Central memory CD4-positive, alpha-beta T cell (primary cell): ENCODE results near the gene MRPL52.
"Not testable (repeated sequence)": the region's sequence is repeated elsewhere in the genome, so short reads cannot be mapped to it uniquely, and the experiment has no call there.

ENCODE experiments used
- DNase-seq: peaks from one replicate; pipeline ENCODE4 v3.0.0; 2022

The MRPL52 gene

DNA sequence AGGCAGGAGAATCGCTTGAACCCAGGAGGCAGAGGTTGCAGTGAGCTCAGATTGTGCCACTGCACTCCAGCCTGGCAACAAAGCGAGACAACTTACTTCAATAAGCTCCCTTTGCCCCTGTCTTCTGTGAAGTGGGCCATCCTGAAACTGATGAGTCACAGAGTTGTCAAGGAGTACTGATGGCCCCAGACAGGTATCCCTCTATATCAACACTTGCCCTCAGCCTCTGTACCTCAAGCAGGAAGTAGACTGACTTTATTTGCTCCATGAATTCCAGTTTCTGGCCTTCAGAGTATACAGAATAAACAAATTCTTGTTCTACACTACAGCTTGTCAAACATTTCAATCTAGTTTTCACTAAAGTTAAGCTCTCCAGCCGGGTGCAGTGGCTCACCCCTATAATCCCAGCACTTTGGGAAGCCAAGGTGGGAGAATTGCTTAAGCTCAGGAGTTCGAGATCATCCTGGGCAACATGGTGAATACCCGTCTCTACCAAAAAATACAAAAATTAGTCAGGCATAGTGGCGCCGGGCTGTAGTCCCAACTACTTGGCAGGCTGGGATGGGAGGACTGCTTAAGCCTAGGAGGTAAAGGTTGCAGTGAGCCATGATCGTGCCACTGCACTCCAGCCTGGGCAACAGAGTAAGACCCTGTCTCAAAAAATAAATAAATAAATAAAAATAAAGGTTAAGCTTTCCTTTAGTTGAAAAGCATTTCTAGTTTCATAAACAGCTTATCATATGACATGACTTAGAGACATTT is 25.5 kb downstream of the MRPL52 start:
- DNase-seq = no peak

DNA sequence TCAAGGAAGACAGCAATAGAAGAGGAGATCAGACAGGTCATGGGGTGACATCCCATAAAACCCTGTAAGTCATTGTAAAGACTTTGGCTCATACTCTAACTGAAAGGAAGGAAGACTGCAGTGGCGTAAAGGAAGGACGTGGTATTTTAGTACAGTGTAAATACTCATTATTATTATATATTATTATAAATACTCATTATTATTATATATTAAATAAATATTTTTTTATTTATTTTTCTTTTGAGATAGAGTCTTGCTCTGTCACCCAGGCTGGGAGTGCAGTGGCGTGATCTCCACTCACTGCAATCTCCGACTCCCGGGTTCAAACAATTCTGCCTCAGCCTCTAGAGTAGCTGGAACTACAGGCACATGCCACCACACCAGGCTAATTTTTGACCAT is 26.7 kb downstream of the MRPL52 start:
- no peak for DNase-seq

DNA sequence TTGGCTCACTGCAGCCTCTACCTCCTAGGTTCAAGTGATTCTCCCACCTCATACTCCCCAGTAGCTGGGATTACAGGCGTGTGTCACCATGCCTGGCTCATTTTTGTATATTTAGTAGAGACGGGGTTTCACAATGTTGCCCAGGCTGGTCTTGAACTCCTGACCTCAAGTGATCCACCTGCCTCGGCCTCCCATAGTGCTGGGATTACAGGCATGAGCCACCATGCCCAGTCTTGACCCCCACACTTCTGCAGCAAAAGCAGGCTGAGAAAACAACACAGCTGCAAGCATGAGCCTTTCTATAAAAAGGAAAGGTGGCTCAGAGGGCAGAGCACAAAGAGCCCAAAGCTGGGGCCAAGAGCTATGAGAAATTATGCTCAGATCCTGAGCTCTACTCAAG is 30.7 kb downstream of the MRPL52 start:
- DNase-seq = not testable (repeated sequence)

DNA sequence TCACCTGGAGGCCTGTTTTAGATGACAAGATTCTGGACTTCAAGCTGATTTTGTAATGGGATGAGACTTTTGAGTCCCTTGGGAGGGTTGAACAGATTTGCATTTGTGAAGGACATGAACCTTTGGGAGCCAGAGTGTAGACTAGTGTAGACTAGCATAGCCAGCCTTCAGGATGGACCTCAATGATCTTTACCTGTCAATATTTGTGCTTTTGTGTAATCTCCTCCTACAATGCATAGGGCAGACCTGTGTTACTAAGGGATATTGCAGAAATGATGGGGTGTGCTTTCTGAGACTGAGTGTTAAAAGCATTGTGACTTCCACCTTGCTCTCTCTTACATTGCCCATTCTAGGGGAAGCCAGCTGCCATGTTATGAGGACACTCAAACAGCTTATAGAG is 32.0 kb downstream of the MRPL52 start:
- DNase-seq = no peak

DNA sequence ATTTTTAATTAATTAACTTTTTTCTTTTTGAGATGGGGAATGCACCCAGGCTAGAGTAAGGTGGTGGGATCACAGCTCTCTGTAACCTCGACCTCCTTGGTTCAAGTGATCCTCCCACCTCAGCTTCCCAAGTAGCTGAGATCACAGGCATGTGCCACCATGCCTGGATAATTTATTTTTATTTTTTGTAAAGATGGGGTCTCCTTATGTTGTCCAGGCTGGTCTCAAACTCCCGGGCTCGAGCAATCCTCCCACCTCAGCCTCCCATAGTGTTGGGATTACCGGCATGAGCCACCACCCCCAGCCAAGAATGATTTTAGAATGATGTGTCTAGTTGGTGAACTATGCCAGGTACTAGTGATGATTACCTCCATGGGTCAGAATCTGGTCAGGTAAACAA is 35.3 kb downstream of the MRPL52 start:
- no peak for DNase-seq

DNA sequence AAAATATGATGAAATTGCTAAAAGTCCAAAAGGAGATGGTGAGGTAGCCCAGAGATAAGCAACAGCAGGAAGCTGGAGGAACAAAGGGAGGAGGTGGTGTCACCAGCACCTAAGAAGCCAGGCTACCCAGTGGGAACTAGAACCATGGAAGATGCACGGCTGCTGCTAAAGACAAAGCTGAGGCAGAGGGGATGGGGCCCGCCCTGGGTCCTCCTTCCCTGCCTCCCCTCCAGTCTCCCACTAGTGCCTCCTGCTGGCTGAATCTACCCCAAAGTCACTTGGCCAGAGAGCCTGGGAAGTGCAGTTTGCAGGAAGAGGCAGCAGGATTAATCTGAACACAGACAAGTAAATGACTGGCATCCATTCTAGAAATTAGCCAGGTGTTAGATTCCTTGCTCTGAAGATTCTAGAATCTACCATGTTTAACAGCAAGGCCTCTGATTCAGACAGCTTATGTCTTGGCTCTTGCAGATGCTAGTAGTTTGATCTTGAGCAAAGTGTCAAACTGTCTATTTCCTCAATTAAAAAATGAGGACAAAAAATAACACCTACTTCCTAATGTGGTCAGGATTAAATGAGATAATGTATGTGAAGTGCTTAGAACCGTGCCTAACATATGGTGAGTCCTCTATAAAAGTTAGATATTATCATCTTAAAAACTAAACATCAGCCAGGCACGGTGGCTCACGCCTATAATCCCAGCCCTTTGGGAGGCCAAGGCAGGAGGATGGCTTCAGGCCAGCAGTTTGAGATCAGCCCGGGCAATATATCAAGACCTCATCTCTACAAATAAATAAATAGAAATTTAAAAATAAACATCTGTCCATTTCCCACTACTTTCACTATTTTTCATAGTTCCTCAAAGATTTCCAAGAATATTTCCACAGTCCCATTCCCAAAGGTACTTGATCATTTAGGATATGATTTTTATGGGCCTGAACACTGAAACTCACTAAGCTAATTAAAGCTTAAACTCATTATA is 36.0 kb downstream of the MRPL52 start:
- DNase-seq = no peak

DNA sequence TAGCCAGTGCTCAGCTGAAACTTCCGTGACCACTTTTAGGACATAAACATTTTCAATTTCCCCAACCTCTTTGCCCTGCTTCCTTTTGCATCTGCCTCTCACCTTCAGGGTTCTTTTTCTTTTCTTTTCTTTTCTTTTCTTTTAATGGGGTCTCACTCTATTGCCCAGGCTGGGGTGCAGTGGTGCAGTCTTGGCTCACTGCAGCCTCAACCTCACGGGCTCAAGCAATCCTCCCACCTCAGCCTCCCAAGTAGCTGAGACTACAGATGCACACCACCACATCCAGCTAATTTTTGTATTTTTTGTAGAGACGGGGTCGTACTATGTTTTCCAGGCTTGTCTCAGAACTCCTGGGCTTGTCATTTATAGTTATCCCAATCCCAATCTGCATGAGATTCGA is 37.2 kb downstream of the MRPL52 start:
- no peak for DNase-seq

DNA sequence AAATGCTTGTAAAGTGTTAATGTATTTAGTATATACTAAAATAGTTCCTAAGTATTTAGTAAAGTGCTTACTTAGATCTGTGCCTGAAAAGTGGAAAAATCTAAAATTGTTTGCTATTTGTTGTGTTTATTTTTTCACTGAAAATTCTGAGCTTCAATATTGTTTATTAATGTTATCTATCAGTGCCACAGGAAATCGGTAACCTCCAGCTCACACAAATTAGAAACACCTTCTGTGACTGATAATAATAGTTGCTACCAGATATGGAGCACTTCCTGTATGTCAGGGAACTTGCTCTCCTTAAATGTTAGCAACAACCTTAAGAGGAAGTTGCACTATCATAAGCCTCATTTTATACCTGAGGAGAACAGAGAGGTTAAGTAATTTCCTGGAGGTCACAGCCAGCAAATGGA is 41.1 kb downstream of the MRPL52 start:
- no peak for DNase-seq

DNA sequence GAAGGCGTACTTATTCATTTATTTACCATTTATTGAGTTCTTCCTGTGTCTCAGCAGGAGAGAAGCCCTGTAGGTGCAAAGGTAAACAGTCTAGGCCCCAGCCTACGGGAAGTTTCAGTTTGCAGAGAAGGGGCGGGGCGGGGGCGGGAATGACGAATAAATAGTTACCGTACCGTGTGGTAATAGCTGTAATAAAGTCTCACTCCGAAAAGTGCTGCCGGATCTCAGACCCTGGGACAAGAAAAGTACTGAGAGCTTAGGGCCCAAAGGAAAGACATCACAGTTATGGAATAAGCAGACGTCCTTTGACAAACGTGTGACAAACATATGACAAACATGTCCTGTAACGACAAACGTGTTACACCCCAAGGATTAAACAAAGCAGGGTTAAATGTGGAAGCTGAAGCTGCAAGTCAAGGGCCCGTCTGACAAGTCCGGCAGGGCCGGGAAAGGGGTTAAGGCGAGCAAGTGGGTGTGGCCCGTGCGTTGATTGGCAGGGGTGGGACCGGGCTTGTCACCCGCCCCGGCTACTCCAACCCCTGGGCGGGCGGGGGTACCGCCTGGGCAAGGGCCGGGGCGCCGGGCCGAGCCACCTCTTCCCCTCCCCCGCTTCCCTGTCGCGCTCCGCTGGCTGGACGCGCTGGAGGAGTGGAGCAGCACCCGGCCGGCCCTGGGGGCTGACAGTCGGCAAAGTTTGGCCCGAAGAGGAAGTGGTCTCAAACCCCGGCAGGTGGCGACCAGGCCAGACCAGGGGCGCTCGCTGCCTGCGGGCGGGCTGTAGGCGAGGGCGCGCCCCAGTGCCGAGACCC is 41.7 kb downstream of the MRPL52 start, which contains the start of gene LRP10:
TSS of gene LRP10 (plus strand) at position 517 of the 809 bp plus-strand sequence. CDS start 564 bp downstream, outside the sequence.
- DNase-seq = peak; percentile 76

DNA sequence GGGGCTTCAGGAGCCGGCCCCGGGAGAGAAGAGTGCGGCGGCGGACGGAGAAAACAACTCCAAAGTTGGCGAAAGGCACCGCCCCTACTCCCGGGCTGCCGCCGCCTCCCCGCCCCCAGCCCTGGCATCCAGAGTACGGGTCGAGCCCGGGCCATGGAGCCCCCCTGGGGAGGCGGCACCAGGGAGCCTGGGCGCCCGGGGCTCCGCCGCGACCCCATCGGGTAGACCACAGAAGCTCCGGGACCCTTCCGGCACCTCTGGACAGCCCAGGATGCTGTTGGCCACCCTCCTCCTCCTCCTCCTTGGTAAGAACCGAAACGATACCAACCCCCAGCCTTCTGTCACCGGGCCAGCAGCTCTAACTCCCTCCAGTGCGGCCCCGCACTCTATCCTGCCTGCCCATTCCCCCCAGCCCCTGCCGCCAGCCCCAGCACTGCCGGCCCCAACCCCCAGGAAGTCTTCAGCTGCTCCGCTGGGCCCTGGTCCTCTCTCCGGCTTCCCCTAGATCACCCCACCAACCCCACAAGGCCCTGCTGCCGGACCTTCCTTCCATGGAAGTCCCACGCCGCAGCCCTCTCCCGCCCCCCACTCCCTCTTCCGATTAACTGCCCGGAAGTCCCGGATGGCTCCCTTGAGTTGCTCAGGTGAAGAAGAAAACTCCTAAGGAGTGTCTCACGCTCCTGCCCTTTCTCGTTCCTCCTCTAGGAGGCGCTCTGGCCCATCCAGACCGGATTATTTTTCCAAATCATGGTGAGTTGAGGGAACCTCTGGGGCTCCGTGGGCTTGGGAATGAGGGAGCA is 42.5 kb downstream of the MRPL52 start:
- DNase-seq = peak; percentile 67

DNA sequence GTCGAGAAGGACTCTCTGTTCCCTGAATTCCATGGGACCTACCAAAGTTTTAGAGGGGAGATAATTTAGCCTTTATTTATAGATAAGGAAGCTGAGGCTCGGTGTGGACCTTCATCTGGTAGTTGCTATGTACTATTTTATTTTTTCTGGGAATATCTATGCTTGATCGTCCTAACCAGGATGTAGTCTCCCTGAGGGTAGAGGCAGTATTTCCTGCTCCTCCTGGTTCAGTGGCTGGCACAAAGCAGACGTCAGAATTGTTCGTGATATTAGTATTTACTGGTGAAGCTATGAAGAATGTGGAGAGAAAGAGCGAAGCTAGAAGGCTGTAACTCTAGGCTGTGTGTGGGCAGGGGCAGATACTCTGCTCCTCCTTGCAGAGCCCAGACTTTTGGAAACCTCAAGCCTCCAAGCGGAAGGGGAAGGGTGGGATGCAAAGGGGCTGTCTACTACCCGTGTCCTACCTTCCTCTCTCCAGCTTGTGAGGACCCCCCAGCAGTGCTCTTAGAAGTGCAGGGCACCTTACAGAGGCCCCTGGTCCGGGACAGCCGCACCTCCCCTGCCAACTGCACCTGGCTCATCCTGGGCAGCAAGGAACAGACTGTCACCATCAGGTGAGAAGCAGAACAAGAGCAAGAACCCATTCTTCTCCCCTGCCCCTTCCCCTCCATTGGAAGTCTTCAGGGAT is 43.3 kb downstream of the MRPL52 start:
- no peak for DNase-seq

DNA sequence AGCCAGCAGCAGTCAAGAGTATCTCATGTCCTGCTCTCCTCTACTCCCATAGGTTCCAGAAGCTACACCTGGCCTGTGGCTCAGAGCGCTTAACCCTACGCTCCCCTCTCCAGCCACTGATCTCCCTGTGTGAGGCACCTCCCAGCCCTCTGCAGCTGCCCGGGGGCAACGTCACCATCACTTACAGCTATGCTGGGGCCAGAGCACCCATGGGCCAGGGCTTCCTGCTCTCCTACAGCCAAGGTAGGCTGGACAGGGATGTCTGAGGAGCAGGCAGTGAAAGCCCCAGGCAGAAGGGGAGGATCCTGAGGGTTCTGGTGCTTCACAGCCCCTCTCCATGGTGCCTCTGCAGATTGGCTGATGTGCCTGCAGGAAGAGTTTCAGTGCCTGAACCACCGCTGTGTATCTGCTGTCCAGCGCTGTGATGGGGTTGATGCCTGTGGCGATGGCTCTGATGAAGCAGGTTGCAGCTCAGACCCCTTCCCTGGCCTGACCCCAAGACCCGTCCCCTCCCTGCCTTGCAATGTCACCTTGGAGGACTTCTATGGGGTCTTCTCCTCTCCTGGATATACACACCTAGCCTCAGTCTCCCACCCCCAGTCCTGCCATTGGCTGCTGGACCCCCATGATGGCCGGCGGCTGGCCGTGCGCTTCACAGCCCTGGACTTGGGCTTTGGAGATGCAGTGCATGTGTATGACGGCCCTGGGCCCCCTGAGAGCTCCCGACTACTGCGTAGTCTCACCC is 45.5 kb downstream of the MRPL52 start:
- no peak for DNase-seq

DNA sequence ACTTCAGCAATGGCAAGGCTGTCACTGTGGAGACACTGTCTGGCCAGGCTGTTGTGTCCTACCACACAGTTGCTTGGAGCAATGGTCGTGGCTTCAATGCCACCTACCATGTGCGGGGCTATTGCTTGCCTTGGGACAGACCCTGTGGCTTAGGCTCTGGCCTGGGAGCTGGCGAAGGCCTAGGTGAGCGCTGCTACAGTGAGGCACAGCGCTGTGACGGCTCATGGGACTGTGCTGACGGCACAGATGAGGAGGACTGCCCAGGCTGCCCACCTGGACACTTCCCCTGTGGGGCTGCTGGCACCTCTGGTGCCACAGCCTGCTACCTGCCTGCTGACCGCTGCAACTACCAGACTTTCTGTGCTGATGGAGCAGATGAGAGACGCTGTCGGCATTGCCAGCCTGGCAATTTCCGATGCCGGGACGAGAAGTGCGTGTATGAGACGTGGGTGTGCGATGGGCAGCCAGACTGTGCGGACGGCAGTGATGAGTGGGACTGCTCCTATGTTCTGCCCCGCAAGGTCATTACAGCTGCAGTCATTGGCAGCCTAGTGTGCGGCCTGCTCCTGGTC is 46.1 kb downstream of the MRPL52 start:
- no peak for DNase-seq

DNA sequence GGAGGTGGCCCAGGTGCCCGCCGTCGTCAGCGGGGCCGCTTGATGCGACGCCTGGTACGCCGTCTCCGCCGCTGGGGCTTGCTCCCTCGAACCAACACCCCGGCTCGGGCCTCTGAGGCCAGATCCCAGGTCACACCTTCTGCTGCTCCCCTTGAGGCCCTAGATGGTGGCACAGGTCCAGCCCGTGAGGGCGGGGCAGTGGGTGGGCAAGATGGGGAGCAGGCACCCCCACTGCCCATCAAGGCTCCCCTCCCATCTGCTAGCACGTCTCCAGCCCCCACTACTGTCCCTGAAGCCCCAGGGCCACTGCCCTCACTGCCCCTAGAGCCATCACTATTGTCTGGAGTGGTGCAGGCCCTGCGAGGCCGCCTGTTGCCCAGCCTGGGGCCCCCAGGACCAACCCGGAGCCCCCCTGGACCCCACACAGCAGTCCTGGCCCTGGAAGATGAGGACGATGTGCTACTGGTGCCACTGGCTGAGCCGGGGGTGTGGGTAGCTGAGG is 47.4 kb downstream of the MRPL52 start:
- no peak for DNase-seq

DNA sequence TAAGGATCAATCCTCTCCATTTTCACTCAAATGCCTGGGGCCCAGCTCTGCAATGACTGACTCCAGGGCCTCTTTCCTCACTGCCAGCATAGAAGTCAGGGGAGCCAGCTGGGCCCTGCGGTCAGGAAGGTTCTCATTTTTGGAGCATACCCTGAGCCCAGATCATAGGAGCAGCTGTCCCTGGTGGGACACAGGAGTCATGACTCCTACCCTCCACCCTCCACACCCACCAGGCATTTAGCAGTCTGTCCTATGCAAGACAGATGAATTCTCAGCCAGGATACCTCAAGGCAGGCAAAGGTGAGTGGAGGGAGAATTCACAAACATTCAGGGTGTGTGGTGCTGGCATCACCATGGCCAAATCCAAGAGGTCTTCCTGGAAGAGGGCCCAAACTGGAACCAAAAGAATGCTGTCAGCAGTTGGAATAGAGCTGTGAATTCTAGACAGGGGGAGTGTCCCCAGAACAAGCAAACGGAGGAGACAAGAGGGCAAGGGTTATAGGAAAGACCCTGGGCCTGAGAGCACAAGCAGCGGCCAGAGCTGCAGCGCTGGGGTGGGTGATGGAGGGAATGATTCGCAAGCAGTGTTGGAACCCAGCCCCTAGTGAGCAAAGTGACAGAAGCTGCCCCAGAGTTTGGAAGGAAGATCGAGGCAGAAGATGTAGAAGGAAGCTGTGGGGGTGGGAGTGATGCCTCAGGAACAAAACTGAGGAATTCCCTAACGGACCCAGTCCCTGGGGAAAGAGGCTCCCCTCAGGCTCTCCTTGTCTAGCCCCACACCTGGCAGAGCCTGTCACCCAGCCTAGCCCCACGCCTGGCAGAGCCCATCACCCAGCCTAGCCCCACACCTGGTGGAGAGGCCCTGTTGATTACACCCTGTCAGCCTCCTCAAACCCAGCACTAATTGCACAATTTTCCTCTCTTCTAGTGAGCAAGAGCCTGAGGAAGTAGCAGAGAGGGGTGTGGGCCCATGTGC is 48.9 kb downstream of the MRPL52 start:
- DNase-seq = no peak

DNA sequence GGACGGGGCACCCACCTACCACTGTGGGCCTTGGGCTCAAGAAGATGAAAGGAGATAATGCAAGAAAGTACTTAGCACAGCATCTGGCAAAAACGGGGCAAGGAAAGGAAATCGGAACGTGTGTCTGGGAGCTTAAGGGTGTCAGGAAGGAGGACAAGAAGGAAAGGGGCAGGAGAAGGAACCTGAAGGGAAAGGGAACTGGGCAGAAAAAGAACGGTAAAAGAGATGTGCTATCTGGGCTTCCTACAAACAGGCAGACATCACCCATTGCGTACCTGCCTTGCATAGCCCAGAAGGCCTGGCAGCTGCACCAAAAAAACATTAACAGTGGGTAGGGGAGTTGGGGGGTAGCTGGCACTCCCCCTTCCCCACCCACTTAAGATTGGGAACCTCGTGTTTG is 52.4 kb downstream of the MRPL52 start:
- DNase-seq = no peak

DNA sequence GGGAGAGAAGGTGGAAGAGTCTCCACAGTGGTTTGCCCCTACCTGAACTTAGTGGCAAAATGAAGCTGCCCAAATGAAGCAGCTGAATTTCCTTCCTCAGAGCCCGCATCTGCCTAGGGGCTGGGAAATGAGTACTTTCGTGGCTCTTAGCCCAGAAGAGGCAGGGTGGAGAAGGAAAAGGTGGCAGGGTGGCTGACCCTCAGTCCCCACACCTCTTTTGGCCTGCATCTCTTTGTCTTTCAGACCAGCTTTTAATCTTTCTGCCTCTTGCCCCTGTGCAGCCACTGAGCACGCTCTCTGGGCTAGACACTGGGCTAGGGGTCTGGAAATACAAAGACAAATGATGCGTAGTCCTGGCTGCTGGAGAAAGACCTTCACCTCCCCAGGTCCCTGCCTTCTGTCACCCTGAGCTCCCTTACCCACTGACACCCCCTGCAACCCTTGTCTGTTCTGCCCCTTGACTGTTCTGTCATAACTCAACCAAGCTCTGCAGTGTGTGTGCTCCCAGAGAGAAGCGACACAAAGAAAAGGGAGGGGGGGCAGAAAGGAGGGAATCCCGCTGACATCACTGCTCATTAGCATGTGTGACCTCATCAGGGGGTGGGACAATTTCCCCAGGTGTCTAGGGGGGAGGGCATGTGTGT is 53.0 kb downstream of the MRPL52 start:
- DNase-seq = peak; percentile 21
